ENCODE measurements around the gene ITIH4.

The ITIH4 gene

GRCh38 chr3:52841211-52841980 is 10.9 kb upstream of the ITIH4 start:
- WGBS: 92% methylated on average over 12 of the region's 12 CpGs
- Histone ChIP-seq H3K9ac (ENCODE audit: low read depth, low read length) (no peak overlapping the region), H3K9me3 (ENCODE audit: insufficient read depth, low read depth, low read length) (no peaks in the 10 kb centered on the region), H3K27ac (ENCODE audit: low read depth, low read length) (no peak overlapping the region), H3K4me1 (ENCODE audit: insufficient read depth, low read length) (no peaks in the 10 kb centered on the region; the same call in 1 of the 2 replicates), H3K36me3 (ENCODE audit: insufficient read depth, low read length) (0 out of 2 replicates have a peak, but pooled peaks cover 9% of the 10 kb centered on the region), H3K4me3 (ENCODE audit: low read length) (no peak overlapping the region), H3K27me3 (ENCODE audit: insufficient read depth, low read length) (no peaks in the 10 kb centered on the region)

DNA sequence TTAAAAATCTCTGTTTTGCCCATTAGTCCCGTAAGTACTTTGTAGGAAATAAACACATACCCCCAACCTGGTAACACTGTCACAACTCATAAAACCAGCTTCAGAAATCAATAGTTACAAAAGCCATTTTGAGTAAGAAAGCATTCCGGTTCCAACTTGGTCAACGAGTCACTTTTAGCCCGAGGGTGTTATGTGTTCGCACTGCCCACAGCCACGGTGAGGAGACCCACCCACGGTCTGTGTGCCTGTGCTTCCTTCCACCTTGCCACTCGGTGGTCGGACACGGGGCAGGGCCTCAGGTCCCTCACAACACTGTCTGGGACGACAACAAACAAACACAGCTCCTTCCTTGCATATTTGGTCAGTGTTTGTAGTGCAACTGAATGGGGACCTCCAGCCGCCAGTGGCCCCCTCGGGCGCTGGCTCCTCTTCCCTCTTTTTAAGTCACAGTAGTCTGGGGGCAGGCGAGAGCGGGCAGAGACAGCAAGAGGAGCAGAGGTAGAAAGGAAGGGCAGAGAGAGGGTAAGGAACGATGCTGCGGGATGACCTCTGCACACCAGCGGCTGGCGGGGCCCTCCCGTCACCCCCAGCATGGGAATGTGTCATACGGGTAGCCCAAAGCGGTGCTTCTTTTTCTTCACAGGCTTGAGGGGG is 9.5 kb upstream of the ITIH4 start:
- 91% methylated on average over 23 of the region's 23 CpGs for WGBS
- Histone ChIP-seq H3K36me3 (ENCODE audit: insufficient read depth, low read length) (0 out of 2 replicates have a peak, but pooled peaks cover 9% of the 10 kb centered on the region), H3K4me1 (ENCODE audit: insufficient read depth, low read length) (peaks cover 5% of the 10 kb centered on the region; the same call in 1 of the 2 replicates), H3K4me3 (ENCODE audit: low read length) (no peak overlapping the region), H3K9ac (ENCODE audit: low read depth, low read length) (no peak overlapping the region), H3K9me3 (ENCODE audit: insufficient read depth, low read depth, low read length) (no peaks in the 10 kb centered on the region), H3K27me3 (ENCODE audit: insufficient read depth, low read length) (no peaks in the 10 kb centered on the region), H3K27ac (ENCODE audit: low read depth, low read length) (no peak overlapping the region)

- Histone ChIP-seq H3K9ac (ENCODE audit: low read depth, low read length) (no peak overlapping the region), H3K27ac (ENCODE audit: low read depth, low read length) (no peak overlapping the region), H3K9me3 (ENCODE audit: insufficient read depth, low read depth, low read length) (no peaks in the 10 kb centered on the region), H3K27me3 (ENCODE audit: insufficient read depth, low read length) (no peaks in the 10 kb centered on the region), H3K4me1 (ENCODE audit: insufficient read depth, low read length) (peaks cover 10% of the 10 kb centered on the region; the same call in 1 of the 2 replicates), H3K4me3 (ENCODE audit: low read length) (no peak overlapping the region), H3K36me3 (ENCODE audit: insufficient read depth, low read length) (0 out of 2 replicates have a peak, but pooled peaks cover 6% of the 10 kb centered on the region)
- 87% methylated on average over 2 of the region's 2 CpGs for WGBS
Observed at GRCh38 chr3:52839268-52839575, 8.8 kb upstream of the ITIH4 start.

DNA sequence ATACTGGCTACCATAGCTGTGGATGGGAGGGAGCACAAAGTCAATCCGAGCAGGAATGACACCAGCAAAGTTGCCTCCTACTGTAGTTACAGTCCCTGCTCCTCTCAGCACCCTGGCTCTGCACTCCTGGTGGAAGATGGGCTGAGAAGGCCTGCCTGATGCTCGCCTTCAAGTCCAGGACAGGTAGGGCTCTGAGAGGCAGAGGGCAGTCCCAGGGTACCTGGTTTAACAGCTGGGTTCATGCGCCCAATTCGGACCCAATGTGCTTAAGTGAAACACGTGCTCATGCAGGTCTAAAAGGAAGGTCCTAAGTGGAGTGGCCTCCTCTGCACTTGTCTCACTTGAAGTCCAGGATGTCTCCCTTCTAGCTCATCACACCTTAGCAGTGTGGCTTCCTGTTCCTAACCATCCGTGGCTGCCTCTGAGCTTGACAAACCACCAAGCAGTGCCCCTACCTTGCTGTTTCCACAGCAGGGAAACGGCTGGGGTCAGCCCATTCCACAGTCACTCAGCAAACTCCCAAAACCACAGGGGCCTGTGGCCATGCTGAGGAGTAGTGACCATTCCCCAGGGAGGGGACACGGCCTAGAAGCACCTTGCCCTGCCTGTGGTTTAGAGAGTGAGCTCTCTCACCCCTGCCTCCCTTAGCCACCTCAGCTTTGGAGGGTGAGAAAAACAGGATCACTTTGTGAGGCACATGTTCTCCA is 8.2 kb upstream of the ITIH4 start:
- Histone ChIP-seq H3K4me1 (ENCODE audit: insufficient read depth, low read length) (peaks cover 10% of the 10 kb centered on the region; the same call in 1 of the 2 replicates), H3K27me3 (ENCODE audit: insufficient read depth, low read length) (no peaks in the 10 kb centered on the region), H3K9ac (ENCODE audit: low read depth, low read length) (no peak overlapping the region), H3K36me3 (ENCODE audit: insufficient read depth, low read length) (0 out of 2 replicates have a peak, but pooled peaks cover 6% of the 10 kb centered on the region), H3K27ac (ENCODE audit: low read depth, low read length) (no peak overlapping the region), H3K9me3 (ENCODE audit: insufficient read depth, low read depth, low read length) (no peaks in the 10 kb centered on the region), H3K4me3 (ENCODE audit: low read length) (no peak overlapping the region)
- WGBS: 90% methylated on average over 8 of the region's 8 CpGs

DNA sequence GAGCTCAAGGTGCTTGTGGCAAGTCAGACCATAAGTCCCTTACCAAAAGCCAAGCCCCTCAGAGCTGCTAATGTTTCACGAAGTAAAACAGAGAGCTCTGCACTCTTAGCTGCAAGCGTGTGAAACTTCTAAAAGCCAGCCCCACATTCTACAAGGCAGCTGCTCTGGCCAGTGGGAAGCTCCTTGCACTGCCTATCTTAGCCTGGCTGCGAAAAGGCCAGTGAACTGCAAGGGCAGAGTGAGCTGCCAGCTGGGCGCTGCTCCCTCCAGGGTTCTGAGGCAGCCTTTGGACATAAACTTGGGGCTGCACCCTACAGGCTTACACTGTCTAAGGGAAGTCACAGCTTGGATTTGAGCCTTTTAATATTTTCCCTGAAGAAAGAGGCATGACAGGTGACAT is 6.5 kb upstream of the ITIH4 start:
- Histone ChIP-seq H3K9ac (ENCODE audit: low read depth, low read length) (no peak overlapping the region), H3K36me3 (ENCODE audit: insufficient read depth, low read length) (0 out of 2 replicates have a peak, but pooled peaks cover under 1% of the 10 kb centered on the region)

GRCh38 chr3:52836471-52836845 is 6.0 kb upstream of the ITIH4 start:
- Histone ChIP-seq H3K27me3 (ENCODE audit: insufficient read depth, low read length) (no peaks in the 10 kb centered on the region), H3K4me3 (ENCODE audit: low read length) (no peak overlapping the region), H3K27ac (ENCODE audit: low read depth, low read length) (no peak overlapping the region), H3K9ac (ENCODE audit: low read depth, low read length) (no peak overlapping the region), H3K4me1 (ENCODE audit: insufficient read depth, low read length) (peaks cover 17% of the 10 kb centered on the region; the same call in 1 of the 2 replicates), H3K9me3 (ENCODE audit: insufficient read depth, low read depth, low read length) (no peaks in the 10 kb centered on the region), H3K36me3 (ENCODE audit: insufficient read depth, low read length) (no peaks in the 10 kb centered on the region)
- WGBS: 95% methylated on average over 5 of the region's 5 CpGs

More for the DNA sequence above, 6.5 kb upstream of the ITIH4 start:
- Histone ChIP-seq H3K27ac (ENCODE audit: low read depth, low read length) (no peak overlapping the region), H3K4me1 (ENCODE audit: insufficient read depth, low read length) (peaks cover 17% of the 10 kb centered on the region; the same call in 1 of the 2 replicates), H3K9me3 (ENCODE audit: insufficient read depth, low read depth, low read length) (no peaks in the 10 kb centered on the region), H3K27me3 (ENCODE audit: insufficient read depth, low read length) (no peaks in the 10 kb centered on the region), H3K4me3 (ENCODE audit: low read length) (no peak overlapping the region)
- WGBS: 87% methylated on average over 4 of the region's 4 CpGs

GRCh38 chr3:52835766-52836470 is 5.4 kb upstream of the ITIH4 start:
- 90% methylated on average over 5 of the region's 8 CpGs for WGBS
- Histone ChIP-seq H3K4me1 (ENCODE audit: insufficient read depth, low read length) (peaks cover 17% of the 10 kb centered on the region; the same call in 1 of the 2 replicates), H3K36me3 (ENCODE audit: insufficient read depth, low read length) (no peaks in the 10 kb centered on the region), H3K27me3 (ENCODE audit: insufficient read depth, low read length) (no peaks in the 10 kb centered on the region), H3K27ac (ENCODE audit: low read depth, low read length) (no peak overlapping the region), H3K9me3 (ENCODE audit: insufficient read depth, low read depth, low read length) (no peaks in the 10 kb centered on the region), H3K4me3 (ENCODE audit: low read length) (no peak overlapping the region), H3K9ac (ENCODE audit: low read depth, low read length) (no peak overlapping the region)

GRCh38 chr3:52834871-52835501 is 4.5 kb upstream of the ITIH4 start, which contains the start of gene MUSTN1:
Gene MUSTN1, minus strand, starts transcription at chr3:52835019. Its CDS starts 71 bp downstream, at chr3:52834948.
- Histone ChIP-seq H3K4me1 (ENCODE audit: insufficient read depth, low read length) (peaks cover 17% of the 10 kb centered on the region; the same call in 1 of the 2 replicates), H3K4me3 (ENCODE audit: low read length) (no peak within 1 kb of the TSS; the same call in 1 of the 2 replicates), H3K36me3 (ENCODE audit: insufficient read depth, low read length) (no peaks in the 10 kb centered on the region), H3K27me3 (ENCODE audit: insufficient read depth, low read length) (no peaks in the 10 kb centered on the region), H3K9ac (ENCODE audit: low read depth, low read length) (no peak within 1 kb of the TSS), H3K27ac (ENCODE audit: low read depth, low read length) (no peak within 1 kb of the TSS), H3K9me3 (ENCODE audit: insufficient read depth, low read depth, low read length) (no peaks in the 10 kb centered on the region)
- WGBS: 60% methylated on average over 11 of the region's 11 CpGs

DNA sequence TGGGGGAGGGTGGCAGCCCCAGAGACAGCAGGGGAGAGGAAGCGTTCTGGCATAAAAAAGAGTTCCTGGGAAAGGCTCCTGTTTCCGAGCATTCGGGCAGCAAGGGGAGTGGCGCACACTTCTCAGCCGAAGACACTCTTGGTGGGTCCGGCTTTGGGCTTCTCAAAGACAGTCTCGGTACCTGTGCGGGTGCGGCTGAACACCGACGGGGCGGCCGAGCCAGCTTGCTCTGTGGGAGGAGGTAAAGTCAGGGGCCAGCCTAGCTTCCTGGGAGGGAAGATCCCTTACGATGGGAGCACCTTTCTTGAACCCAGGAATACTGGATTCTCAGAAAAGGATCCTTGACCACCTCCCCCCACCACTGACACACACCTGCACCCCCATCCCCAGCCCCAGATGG is 2.7 kb upstream of the ITIH4 start:
- 91% methylated on average over 14 of the region's 14 CpGs for WGBS
- Histone ChIP-seq H3K27me3 (ENCODE audit: insufficient read depth, low read length) (no peaks in the 10 kb centered on the region), H3K27ac (ENCODE audit: low read depth, low read length) (no peak overlapping the region), H3K36me3 (ENCODE audit: insufficient read depth, low read length) (no peaks in the 10 kb centered on the region), H3K9me3 (ENCODE audit: insufficient read depth, low read depth, low read length) (no peaks in the 10 kb centered on the region), H3K4me3 (ENCODE audit: low read length) (no peak overlapping the region), H3K9ac (ENCODE audit: low read depth, low read length) (no peak overlapping the region), H3K4me1 (ENCODE audit: insufficient read depth, low read length) (peaks cover 17% of the 10 kb centered on the region; the same call in 1 of the 2 replicates)

GRCh38 chr3:52831500-52832301 is 1.2 kb upstream of the ITIH4 start:
- no peak overlapping the region for H3K27ac ChIP-seq (ENCODE audit: low read depth, low read length)
- no peak overlapping the region for H3K9ac ChIP-seq (ENCODE audit: low read depth, low read length)
- no peaks in the 10 kb centered on the region for H3K27me3 ChIP-seq (ENCODE audit: insufficient read depth, low read length)

More at GRCh38 chr3:52831500-52832301, 1.2 kb upstream of the ITIH4 start:
- H3K9me3 ChIP-seq (ENCODE audit: insufficient read depth, low read depth, low read length): no peaks in the 10 kb centered on the region
- peaks cover 23% of the 10 kb centered on the region; the same call in 1 of the 2 replicates for H3K4me1 ChIP-seq (ENCODE audit: insufficient read depth, low read length)
- whole genome bisulfite sequencing: 88% methylated on average over 21 of the region's 21 CpGs
- no peaks in the 10 kb centered on the region for H3K36me3 ChIP-seq (ENCODE audit: insufficient read depth, low read length)
- no peak overlapping the region for H3K4me3 ChIP-seq (ENCODE audit: low read length)

Measured in HUES64 (cell line).